ENCODE measurements around the gene PRICKLE2. TPM values are rescaled to one million over a fixed set of nuclear protein-coding genes. Genes with fewer than 3 reads are reported as not detected.

PRICKLE2 gene
- total RNA-seq, 6 experiments from 2014 or later, result 2.4 to 4.4 (median 3.3) TPM

- no peak for DNase-seq
- H3K27ac ChIP-seq, result no peak overlapping the region
- no peak overlapping the region for H3K4me3 ChIP-seq
- no peaks in the 10 kb centered on the region for H3K27me3 ChIP-seq
- 14% methylated on average over 1 of the region's 1 CpG for WGBS (ENCODE audit: insufficient coverage, low coverage, low lambda C conversion rate, missing lambda C conversion rate)
- no peaks in the 10 kb centered on the region for H3K9me3 ChIP-seq
- intact Hi-C loops (cut with DNase I), result no loop called here
- H3K4me1 ChIP-seq, result no peaks in the 10 kb centered on the region
- no peak for ATAC-seq
- no peaks in the 10 kb centered on the region for H3K36me3 ChIP-seq
- TF ChIP-seq POLR2A (IDR thresholded peaks at IDR 0.05), result no peak
- no peak for TF ChIP-seq CTCF (IDR thresholded peaks at IDR 0.05)
Measured at GRCh38 chr3:64042952-64043351, 182.3 kb downstream of the PRICKLE2 start.

Small RNA genes within 50 kb of the gene (small RNA-seq; reads per million reads assigned to genes)
- gene RF00012, result 0 reads per million in 2 experiments

Other genes starting within 250 kb of the PRICKLE2 start
- gene PSMD6, start 202.0 kb downstream of the PRICKLE2 start, total RNA-seq, result 10 to 100 TPM; 33.1 to 41.9 (median 35.9) TPM

All from right lobe of liver (tissue), 6 donors.